HG03558 (cell line): ENCODE measurements around the gene CCNL1.
"Not testable (repeated sequence)": the region's sequence is repeated elsewhere in the genome, so short reads cannot be mapped to it uniquely, and the experiment has no call there.

ENCODE experiments used
- ATAC-seq: cut with Tn5 transposase; IDR thresholded peaks from one replicate; pipeline ENCODE4 v1.9.1; 2021; ENCODE audit warnings: moderate number of reproducible peaks; ENCODE audit not compliant: unreplicated experiment; ENCODE audit errors: extremely low read depth

CCNL1 gene

DNA sequence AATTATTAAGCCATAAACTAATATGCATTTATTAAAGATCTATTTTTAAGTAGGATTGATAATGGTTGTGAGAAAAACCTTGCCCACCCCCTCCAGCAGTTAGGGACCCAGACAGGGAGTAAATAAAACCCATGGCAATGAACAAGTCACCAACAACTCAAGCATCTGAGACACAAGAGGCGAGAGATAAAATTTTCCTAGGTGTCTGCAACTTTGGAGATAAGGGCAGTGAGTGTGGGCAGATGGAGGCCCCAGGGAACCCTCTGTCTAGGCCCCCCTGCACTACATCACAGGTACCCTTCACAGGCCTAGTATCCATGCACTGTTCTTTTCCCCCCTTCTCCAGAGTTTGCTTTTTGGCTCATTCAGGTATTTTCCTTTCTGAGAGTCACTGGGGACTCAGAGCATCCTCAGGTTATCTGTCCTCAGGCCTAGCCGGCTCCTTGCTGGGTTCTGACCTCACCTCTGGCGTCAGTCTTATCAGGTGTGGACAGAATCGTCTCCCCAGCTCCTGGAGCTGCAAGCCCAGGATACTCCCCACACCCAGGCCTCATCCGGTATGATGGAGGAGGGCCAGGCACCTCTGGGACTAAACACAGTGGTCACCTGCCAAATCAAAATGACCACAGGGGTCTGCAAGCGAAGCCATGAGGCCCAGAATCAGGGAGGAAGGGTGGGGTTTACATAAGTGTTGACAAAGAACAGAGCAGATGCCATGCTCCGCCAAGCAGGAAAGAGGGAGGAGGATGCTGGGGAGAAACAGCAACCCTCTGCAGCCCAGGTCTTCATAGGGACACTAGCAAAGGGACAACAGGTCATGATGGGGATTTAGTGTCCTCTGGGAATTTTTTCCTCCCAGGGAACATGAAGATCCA, 50.4 kb downstream of the CCNL1 start:
- ATAC-seq, result no peak

DNA sequence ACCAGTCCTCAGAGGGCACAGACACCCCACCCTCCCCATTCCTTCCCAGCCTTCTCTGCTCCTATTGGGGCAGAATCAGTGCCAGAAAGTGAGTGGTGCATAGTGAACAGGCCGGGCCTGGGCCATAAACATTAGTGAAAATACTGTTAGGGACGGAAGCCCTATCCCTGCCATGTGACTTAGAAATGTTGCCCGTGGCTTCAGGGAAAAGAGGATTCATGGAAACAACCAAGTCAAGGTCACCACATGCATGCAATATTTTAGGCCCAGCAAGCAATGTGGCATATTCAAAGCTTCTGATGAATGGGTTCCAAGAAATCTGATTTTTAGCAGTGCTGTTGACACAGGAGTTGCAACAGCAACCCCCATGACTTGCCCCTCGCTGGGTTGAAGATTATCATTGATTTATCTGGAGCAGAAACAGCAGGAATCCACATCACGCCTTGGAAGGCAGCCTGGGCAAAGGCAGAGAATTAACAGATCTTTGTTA, 52.3 kb downstream of the CCNL1 start:
- ATAC-seq, result no peak

DNA sequence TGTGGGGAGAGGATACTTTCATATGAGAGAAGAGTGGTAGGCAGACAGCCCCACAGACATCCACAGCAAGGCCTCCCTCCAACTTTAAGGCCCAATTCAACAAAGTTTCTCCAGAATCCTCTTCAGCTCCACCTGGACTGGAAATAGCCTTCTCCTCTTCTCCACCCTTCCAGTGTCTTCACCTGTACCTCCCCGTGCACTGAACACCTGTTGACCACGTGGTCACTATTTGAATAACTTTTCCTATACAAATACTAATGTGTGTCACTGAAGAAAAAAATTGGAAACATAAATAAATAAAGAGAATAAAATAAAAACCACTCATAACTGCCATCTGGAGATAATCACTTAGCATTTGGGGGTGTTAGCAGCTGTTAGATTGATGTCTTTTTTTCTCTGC, 52.9 kb downstream of the CCNL1 start:
- no peak for ATAC-seq

DNA sequence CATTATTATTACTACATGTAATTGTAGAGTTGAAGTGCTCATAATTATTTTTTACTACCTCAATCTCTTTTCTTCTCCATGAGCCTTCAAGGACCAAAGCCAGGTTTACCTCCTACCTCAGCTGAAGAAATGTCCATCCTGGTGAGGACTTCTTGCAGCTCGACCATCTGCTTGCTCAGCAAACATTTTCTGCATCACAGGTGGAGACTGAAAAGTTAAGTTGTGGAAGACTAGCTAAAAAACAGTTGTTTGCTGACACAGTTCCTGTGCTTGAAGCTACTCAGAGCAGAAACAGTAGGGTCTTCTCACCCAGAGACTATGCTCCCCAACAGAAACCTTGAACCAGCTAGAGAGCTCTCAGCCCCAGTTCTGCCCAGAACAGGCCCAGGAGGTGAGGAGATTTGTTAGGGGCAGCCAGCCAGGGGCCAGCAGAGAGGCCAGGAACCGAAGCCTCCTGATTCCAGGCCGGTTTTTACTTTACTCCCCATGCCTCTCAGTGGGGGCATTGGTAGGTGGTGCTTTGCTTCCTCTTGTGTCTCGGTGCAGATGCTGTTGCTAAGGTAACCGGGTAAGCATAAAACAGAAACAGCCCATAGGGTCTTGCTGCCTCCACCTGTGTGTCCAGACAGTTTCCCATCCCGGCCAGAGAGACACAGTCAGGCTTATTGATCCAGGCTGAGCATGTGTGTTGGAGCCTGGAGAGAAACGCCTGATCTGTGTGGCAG, 54.9 kb downstream of the CCNL1 start:
- peak; percentile 60 for ATAC-seq

DNA sequence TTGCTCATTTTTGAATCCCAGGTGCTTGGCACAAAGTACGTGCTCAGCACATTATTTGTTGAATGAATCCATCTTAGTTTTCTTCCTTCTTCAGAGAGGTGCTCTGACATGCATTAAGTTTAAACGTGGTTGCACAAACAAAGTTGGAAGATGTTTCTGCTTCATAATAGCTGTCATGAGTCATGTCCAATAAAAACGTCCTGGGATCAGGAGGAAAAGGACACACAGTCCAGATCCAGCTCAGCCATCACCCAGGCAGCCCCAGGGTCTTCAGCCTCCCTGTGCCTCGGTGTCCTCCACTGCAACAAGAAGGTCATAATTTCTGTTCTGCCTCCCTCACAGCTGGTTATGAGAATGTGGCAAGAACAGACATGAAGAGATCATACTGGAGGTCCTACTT, 55.4 kb downstream of the CCNL1 start:
- no peak for ATAC-seq

DNA sequence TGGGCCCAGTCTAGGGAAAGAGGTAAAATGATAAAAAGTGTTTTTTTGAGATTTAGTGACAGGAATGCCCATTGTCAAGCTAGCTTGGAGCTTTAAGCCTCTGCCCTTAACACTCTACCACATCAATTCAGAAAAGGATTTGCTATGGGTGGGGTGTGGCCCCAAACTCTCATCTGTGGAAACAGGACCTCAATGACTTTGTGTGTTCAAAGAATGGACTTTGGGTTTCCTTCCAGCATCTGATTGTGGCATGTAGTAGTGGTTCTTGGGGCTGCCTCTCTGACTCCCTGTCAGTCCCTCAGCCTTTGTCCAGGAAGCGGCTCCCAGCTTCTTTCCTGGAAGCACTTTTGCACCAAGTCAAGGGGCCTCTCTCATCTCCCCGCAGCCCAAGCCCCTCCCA, 56.1 kb downstream of the CCNL1 start:
- ATAC-seq, result no peak

DNA sequence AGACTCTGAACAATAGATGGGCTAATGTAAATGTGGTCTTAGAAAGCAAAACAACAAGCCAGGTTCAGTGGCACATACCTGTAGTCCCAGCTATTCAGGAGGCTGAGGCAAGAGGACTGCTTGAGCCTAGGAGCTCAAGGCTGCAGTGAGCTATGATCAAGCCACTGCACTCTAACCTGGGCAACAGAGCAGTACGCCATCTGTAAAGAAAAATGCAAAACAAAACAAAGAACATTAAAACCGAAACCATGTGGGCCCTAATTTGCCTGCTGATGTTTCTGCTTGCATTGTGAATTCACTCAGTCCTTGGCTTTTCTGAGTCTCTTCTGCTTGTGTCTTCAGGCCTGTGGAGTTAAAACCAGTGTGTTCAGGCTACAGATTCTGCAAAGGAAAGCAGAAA, 56.7 kb downstream of the CCNL1 start:
- peak; percentile 87 for ATAC-seq

DNA sequence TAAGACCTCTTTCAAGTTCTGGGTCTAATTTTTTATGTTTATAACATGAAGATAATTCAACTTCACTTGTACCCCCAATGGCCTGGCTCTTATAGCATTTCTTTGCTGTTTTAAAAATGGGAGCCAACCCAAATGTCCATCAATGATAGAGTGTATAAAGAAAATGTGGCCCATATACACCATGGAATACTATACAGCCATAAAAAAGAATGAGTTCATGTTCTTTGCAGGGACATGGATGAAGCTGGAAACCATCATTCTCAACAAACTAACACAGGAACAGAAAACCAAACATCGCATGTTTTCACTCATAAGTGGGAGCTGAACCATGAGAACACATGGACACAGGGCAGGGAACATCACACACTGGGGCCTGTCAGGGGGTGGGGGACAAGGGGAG, 57.4 kb downstream of the CCNL1 start:
- ATAC-seq, result not testable (repeated sequence)

DNA sequence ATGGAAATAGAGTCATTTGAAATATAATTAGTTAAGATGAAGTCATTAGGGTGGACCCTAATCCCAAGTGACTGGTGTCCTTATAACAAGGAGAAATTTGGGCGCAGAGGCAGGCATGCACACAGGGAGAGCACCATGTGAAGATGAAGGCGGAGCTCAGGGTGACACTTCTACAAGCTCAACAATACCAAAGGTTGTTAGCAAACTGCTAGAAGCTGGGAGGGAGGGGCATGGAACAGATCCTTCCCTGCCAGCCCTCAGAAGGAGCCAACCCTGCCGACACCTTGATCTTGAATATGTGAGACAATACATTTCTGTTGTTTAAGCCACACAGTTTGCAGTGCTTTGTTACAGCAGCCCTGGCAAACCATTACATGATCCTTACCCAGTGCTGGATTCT, 57.8 kb downstream of the CCNL1 start:
- no peak for ATAC-seq

DNA sequence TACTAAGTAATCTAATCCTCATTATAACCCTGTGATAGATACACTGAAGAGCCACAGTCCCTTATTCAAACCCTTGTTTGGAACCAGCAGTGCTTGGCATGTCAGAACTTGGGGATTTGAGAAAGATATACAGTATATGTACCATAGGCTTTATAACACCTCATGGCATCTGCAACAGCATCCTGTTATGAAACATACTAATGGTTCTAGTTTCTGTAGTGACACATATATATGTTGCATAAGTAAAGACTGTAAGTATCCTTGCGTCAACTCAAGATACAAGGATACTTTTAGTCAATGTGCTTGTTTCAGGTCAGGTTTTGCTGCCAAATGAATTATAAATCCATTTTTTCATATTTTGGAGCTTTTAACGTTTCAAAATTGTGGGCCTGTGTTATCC, 58.5 kb downstream of the CCNL1 start:
- ATAC-seq, result no peak

DNA sequence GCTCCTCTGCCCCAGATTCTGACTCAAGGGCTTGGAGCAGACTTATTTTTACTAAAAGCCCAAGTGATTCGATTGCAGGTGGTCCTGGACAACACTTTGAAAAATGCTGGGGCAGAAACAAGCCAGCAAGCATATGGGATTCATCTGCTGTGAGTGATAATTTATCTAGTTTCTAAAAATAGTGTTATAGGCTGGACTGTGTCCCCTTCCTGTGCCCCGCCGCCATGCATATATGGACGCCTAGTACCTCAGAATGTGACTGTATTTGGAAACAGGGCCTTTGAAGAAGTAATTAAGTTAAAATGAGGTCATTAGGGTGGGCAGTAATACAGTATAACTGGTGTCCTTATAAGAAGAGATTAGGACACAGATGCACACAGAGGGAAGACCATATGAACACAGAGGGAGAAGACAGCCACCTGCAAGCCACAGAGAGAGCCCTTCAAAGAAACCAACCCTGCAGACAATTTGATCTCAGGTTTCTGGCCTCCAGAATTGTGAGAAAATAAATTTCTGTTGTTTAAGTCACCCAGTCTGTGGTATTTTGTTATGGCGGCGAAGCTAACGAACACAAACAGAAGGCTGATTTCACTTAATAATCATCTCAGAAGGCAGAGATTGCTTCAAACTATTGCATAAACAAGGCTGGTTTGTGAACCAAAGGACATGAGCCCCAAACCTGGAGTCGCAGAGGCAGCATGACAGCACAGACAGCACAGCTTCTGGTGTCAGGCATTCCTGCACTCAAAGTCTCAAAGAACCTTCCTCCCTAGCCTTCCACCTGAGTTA, 59.1 kb downstream of the CCNL1 start:
- no peak for ATAC-seq

DNA sequence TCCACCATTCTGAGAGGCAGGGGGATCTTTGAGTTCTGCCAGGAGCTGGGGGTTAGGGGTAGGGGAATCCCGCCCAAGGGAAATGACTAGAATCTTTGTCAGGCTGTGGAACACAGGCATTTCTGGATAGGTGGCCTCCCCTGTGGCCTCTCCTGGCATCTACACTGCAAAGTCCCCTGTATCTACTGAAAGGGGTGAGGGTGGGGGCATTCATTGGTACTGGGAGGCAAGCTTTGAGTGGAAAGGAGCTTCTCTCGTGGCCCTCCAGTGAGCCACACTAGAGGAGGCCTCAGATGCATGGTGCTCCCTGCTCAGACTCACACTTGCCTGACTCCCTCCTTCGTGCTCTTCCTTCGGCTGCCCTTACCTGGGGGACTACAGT, 59.9 kb downstream of the CCNL1 start:
- ATAC-seq, result no peak

DNA sequence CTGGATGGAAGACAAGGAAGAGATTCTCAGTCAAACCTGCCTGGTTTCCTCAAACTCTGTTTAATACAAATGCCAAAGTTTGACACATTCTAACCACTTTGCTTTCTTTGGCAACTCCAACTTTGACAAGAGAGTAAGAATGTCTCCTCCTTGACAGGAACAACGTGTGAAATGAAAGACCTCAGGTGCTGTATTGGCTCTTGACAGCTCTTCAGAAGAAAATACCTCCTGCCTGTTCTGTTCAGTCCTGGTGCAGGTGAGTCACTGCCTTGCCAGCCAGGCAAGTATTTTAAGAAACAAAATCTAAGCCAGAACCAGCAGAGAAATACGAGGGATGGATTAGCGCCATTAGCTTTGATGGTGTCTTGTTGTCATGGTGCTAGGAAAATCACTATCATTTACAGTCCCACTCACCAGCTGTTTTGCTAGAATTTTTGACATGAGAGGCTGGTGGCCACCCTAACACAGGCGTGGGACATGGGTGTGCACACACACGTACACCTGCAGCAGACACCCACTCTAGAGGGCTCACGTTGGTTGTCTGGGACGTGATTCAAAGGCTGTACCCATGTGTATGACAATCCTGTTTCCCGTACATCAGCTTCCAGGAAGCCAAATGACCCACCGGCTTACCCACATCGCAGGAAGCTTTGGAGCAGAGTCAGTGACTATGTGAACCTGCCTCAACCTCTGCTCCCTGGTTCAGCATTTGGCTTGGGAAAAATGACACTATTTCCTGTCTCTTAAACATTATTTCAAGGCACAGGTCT, 60.4 kb downstream of the CCNL1 start:
- no peak for ATAC-seq

DNA sequence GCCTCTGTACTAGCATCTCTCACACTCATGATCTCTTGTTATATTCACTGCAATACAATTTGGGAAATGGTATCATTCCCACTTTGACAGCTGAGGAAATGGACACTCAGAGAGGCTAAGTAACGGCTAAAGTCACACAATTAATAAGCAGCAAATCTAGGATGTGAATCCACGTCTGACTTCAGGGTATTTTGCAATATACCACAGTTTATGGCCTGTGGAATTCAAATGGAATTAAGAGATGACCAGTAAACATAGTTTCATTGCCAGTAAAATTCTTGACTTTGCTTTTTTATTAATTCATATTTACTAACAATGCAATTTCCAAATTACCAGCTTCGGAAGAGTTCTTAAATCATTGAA, 61.1 kb downstream of the CCNL1 start:
- no peak for ATAC-seq

DNA sequence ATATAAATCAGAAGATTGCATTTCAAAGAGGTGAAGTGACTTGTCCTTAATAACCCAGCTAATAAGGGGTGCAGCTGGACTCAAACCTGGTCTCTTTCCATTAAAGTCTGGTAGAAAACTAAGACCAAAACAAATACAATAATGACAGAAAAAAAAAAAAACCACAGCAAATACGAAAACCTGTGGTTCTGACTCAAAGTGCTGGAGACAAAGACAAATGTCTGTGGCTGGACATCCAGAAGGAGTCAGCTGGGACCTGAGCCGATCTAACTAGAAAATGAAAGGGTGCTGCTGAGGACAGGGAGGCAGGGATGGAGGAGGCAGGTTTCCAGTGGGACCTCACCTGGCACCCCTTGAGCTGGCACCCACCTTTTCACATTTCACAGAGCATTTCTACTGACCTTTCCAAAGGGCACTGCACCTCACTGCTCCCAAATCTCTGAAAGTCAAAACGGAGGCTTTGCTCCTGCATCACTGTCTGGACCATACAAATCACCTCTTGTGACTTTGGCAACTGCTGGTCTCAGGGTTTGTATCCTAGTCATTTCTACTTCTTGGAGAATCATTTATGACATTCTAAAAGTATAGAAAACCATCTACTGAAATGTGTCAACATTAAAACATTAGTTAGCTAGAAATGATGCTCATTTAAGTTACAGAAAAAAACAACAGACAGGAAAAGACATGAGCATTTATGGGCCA, 61.7 kb downstream of the CCNL1 start:
- ATAC-seq, result no peak
